Retina (tissue), 1 donor: ENCODE measurements around the gene MYO19.
"Not testable (repeated sequence)": the region's sequence is repeated elsewhere in the genome, so short reads cannot be mapped to it uniquely, and the experiment has no call there.

ENCODE experiments used
- DNase-seq: peaks from one replicate; pipeline ENCODE4 v3.0.0-alpha.2; 2016

Gene MYO19

DNA sequence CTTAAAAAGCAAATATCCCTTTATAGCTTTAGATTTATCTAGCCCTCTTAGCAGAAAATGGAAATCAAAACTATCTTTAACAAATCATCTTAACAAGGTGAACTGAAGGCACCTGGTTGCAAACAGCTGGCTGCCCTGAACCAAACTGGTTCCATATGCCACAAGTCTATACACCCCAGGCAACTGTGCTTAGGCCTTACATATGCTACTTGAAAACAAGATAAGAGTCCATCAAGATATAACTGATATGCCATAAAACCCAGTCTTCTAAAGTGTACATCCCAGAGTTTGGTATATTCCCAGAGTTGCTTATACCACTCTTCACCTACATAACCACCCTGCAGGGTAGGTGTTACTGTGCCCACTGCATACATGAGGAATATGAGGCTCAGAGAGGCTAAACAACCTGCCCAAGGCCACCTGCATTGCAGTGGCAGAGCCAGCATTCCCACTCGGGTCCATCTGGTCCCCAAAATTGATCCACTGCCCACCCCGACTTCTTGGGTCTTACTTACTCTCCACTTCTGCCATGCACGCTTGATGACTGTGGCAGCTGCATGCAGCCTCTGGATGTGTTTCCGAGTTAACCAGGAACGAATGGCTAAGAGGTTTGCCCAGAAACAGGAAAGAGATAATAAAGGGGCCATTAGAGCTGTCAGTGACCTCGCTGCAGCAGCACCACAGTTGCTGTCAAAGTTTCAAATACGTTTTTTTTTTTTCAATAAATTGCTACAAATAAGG is 35.9 kb downstream of the MYO19 start:
- DNase-seq: no peak

DNA sequence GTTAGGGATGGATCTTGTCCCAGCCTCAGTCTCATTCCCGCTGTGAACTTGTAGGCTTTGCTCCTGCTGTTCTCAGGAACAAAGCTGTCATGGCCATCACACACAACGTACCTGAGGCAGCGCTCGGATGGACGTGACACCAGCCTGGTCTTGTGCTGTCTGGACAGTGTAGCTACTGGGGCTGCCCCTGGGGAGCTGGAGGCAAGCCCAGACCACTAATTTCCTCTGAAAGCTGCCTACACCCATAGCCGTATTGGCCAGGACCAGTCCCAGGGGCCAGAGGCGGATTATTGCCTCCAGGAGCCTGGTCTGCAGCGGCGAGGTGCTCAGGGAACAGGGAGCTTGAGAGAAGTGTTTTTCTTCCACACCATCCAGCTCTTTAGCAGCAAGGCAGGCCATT is 36.5 kb downstream of the MYO19 start:
- no peak for DNase-seq

DNA sequence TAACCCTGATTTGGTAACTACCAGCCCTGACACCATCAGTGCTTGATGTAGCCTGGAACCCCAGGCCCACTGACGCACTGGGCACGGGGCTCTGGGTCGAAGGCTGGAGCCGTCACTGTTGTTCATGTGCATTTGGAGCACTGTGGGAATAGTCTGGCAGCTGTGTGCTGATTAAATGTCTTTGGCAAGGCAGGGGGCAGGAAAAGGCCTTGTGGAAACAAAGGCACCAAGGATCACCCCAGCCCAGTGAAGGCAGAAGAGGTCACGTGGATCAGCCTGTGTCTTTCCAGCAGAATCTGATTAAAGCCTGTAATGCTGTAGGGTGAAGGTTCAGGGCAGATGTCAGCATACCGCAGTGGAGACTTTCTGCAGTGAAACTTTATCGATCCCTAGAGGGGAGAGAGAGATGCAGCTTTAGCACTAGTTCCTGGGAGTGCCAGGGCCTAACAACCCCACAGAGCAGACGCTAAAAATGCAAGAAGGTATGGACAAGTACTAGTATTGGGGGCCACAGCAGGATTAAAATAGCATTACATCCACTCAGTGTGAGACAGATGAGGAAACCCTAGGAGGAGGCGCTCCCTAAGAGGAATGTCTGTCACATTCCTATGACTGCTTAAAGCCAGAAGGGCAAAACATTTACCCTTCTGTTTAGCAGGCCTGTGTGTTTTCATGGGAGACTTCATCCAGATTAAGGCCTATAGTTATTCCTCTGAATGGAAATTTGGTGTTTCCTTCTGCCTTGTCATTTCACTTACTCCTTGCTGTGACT is 38.5 kb downstream of the MYO19 start:
- DNase-seq: no peak

DNA sequence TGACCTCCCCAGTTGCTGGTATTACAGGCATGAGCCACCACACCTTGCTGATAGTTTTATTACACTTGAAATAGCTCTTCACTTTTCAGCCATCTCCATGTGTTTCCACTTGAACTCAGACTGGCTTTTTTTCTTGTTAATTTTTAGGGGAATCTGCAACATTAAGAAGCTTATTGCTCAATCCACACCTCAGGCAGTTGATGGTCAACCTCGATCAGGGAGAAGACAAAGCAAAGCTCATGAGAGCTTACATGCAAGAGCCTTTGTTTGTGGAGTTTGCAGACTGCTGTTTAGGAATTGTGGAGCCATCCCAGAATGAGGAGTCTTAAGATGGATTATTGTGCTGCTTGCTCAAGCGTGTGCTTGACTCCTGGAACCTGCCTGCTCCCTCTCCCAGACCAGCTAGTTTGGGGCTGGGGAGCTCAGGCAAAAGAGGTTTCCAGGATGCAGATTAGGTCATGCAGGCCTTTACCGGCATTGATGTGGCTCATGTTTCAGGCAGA is 39.5 kb downstream of the MYO19 start:
- DNase-seq: no peak

DNA sequence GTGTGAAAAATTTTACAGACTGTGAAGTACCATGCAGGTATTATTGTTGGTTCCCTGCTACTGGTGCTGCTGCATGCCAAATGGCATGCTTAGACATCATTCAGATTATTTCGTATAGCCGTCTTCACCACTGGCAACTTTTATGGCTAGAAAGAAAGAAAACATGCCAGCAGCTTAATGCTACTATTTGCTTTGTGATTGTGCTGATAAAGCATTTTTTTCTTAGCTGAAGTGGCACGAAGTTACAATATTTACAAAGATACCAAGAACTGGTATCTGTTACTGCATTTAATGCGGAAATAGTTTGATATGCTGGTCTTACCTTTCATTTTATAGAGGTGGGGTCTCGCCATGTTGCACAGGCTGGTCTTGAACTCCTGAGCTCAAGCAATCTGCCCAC is 40.0 kb downstream of the MYO19 start:
- DNase-seq: no peak

DNA sequence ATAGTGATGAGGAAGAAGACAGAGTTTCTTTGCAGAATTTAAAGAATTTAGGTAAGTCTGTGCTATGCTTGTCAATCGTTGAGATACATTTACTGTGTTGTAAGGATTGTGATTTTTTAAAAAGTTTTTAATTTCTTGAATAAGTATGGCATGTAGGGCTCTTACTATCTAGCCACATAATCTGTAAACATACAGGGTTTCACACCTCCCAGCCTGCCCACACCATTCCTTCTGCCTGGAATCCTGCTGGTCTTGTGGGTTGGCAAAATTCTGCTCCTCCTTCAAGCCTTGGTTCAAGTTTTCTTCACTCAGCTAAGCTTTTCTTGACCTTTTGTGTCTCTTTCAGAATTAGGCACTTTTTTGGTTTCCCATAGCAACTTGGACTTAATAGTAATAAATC is 40.7 kb downstream of the MYO19 start:
- DNase-seq: no peak

DNA sequence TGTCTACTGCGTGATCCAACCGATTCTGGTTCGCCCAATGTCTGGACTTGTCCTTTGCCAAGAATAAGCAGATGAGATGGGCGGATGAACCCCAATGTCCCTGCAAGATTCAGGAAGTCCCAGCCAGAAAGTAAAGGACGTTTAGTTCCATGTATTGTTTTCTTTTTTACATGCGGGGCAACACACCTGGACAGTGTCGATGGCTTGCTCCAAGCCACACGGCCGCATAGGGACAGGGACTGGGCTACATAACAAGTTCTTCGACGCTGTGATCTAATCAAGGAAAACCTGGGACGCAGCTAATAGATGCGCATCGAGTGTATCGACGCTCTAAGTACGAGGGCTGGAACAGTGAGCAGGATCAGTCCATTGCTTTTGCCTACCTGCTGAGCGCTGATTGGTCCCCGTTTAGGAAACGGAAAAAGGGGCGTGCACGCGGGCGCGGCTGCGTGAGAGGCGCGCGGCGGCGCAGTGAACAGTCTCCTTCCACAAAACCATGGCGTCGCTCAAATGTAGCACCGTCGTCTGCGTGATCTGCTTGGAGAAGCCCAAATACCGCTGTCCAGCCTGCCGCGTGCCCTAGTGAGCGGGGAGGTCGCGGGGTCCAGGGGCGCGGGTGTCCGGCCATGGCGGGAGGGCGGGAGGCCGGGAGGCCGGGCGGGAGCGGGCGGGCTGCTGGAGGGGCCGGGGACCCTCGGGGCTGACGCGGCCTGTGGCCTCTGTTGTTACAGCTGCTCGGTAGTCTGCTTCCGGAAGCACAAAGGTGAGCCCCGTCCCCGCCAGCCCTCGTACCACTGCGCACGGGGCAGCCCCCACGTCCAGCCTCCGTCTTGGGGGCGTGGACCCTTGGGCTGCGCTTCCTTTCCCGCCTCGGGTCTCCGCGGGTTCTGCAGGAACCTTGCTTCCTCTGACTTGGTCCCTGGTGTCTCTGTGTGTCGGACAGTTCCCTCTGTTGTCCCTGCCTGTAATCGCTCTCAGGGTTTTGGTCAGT is 48.2 kb downstream of the MYO19 start, which contains the start of gene ZNHIT3:
Gene ZNHIT3 (plus strand): TSS at position 478 of the 991 bp plus-strand sequence. CDS start 19 bp downstream, at position 497.
- peak; percentile 91 for DNase-seq

DNA sequence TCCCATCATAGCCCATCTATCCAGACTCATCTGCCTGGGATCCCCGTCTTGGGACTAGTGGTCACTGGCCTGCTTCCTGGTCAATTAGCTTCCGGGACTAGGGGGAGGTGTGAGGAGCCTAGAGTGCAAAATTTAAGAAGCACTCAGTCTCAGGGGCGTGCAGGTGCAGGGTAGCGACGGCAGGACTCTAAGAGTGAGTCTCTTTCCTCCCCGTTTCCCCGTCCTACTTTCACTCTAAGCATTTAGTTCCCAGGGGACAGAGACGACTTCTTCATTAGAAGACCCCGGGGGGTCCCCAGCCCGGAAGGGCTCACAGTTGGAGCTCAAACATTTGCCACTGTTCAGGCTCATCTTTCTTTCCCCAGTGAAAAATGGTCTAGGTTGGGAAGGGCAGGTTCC is 48.9 kb downstream of the MYO19 start:
- DNase-seq: no peak

DNA sequence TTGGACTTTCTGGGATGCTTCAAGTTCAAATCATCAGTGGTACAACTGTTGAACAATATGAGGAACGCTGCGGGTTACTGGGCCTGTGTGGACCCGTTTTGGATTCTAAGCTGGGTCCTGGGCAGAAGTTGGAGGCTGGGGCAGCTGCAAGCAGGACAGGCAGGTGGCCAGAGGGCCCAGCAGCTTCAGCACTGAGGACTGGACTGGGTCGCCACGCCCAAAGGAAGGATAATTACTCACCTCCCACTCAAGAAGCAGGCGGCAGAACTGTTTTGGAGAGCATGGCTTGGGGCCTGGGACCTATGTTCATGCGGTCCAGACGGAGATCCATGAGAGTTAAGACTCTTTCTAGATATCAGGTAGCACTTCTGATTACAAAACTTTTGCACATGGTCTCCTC is 49.6 kb downstream of the MYO19 start:
- DNase-seq: no peak

DNA sequence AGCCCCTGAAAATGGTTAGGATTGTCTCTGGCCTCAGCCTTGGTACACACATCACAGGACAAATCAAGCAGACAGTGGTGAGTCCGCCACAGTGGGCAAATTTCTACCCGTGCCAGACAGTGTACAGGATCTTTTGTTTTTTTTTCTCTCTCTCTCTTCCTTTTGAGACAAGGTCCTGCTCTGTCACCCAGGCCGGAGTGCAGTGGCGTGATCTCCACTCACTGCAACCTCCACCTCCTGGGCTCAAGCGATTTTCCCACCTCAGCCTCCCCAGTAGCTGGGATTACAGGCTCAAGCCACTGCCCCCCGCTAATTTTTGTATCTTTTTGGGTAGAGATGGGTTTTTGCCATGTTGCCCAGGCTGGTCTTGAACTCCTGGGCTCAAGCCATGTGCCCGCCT is 50.6 kb downstream of the MYO19 start:
- not testable (repeated sequence) for DNase-seq

DNA sequence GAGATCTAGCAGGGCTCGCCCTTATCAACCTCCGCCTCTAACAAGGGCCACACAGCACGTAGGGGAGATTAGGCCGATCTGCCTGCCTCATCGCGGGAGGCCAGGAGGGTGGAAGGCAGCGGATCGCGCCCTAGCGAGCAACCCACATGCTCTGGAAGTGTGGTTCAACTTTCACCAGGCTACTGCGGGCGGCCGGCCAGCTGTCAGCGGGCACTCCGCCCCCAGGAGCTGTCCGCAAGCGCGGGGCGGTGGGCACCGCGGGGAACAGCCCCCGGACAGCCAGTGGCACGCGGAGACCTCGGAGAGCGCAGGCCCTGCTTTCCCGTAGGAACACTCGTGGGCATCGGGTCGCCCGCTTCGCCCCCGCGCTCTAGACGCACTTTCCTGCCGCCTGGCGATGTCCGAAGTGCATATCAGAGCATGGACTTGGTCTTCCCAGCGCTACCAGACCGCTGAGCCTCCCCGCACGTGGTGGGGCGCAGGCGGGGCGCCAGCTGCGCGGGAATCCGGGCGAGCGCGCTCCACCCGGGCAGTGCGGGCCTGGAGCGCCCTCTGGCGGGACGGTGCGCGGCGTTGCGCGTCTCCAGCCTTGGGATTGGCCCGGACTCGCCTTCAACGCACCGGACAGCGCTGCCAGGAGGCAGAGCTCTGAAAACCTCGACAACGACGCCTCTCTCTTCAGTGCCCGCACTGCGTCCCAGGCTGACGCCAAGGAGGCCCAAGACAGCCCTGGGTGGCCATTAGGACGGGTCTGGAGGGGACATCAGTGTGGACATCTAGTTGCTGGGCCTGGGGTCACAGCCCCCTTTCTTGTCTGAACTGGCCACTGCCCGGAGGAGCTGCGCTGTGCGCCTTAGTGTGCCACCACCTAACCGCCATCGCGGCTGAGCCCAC is 51.8 kb downstream of the MYO19 start:
- DNase-seq: peak; percentile 97

DNA sequence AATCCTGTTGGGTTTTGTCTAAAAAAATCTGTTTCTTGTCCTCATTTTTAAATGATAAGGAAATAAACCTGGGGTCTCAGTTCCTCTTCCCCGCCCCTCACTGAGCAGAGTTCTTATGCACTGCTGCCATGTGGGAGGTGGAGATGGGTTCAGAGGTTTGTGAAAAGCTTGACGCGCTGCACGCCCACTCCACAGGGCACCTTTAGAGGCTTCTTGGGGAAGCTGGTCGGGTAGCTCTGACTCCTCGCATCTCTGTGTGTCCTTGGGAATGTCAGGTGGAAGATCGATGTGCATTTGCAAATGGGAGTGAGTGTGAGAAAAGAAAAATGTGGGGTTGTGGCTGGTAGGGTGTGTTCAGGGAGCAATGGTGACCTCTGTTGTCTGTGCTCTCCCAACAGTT is 52.8 kb downstream of the MYO19 start:
- DNase-seq: no peak

DNA sequence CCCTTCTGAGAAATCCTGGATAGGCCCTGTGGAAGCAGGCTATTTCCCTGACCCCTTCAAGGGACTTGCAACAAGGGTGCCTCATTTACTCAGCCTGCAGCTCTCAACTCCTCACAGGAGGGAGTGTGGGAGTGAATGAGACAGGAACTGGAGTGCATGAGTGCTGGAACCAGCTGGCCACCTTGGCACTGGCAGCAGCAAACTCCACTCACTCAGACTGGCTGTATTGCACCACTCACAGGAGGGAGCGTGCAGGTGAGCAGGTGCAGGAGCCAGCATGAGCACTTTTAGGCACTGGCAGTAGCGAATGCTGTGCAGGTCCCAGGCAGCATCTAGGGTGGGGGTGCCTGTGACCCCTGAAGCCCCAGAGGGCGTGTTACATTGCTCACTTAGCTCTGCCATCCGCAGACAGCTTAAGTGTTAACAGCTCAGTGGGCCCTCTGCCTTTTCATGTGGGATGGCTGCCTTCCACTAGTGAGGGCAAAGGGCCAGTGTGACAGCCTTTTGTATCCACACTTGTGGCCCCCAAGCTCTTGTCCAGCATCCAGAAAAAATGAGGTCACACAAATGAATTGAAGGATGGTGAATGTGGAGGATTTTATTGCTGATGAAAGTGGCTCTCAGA is 59.2 kb downstream of the MYO19 start:
- DNase-seq: no peak

DNA sequence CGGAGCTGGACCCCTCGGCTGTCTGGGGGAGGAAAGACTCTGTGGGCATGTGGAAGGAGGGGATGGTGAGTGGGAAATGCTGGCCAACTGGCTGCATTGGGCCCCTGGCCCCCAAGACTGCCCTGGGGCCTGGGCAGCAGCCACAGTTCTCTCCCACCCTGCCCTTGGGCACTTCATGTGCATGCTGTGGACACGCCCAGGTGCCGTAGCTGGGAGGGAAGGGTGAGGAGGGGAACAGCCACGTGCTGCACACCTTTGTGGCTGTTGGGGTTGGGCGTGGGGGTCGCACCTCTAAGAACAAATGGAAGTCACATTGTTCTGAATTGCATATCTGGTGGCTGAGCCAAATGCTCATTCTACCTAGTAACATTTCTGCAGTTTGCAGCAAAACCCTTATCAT is 60.1 kb downstream of the MYO19 start:
- no peak for DNase-seq

DNA sequence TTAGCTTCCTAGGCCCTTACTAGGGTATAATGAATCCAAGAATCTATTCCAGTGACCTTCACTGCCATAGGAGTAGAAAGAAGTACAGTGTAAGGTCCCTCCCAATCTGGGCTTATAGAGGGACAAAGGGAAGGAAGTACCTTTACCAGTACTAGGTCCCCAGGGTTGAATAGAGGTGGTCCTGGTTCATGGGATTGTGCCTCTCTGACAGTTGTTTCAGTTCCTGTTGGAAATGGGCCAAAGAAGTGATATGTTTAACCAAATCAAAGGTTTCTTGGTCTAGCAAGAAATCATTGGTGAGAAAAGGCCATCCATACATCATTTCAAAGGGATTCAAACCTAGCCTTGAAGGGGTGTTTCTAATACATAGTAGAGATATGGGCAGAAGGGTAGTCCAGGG is 64.2 kb downstream of the MYO19 start:
- no peak for DNase-seq

DNA sequence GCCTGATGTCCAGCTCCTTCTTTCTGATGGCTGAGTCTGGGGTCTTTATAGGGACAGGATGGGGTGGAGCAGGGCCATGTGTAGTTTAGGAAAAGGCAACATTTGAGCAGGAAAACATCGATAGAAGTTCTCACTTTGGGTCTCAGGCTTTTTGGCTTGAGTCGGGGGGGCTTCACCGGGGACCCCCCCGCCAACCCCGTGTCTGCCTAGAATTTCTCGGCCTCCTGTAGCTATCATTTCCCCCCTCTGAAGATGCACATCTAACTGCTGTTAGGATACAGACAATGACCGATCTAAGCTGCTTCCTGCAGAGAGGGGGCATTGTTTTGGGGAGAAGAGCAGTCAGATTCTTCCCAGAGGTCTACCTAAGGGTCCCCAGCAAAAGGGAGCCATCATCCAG is 64.9 kb downstream of the MYO19 start:
- DNase-seq: no peak

DNA sequence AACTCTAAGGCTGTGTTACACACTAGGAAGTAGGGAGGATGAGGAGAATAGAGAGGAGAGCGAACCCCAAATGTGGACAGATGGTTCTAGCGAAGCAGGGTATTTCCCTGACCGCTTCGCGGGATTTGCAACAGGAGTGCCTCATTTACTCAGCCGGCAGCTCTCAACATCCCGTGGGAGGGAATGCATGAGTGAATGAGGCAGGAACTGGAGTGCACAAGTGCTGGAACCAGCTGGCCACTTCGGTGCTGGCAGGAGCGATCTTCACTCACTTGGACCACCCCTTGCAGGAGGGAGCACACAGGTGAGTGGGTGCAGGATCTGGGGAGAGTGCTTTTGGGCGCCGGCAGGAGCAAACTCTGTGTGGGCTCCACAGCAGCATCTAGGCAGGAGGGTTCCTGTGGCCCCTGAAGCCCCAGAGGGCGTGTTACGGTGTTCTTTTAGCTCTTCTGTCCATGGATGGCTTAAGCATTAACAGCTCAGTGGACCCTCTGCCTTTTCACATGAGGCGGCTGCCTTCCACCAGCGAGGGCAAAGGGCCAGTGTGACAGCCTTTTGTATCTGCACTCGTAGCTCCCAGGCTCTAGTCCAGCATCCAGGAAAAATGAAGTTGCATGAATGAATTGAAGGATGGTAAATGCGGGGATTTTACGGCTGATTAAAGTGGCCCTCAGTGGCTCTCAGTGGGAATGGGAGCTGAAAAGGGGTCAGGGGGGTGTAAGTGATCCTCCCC is 65.6 kb downstream of the MYO19 start:
- DNase-seq: peak; percentile 39

DNA sequence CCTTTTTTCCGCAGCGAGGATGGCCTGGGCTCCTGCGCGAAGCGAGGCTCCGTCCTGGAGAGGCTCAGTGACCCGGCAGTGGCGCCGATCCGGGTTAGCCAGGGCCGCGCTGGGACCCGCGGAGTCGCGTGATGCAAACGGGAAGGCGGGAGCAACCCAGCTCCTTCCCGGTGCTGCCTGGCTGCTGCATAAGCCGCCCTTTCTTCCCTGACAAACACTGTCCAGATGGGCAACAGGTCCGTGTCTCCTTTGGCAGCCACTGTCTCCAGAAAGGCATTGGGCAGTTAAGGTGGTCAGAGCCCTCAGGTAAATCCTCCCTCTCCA is 69.9 kb downstream of the MYO19 start:
- peak; percentile 42 for DNase-seq

DNA sequence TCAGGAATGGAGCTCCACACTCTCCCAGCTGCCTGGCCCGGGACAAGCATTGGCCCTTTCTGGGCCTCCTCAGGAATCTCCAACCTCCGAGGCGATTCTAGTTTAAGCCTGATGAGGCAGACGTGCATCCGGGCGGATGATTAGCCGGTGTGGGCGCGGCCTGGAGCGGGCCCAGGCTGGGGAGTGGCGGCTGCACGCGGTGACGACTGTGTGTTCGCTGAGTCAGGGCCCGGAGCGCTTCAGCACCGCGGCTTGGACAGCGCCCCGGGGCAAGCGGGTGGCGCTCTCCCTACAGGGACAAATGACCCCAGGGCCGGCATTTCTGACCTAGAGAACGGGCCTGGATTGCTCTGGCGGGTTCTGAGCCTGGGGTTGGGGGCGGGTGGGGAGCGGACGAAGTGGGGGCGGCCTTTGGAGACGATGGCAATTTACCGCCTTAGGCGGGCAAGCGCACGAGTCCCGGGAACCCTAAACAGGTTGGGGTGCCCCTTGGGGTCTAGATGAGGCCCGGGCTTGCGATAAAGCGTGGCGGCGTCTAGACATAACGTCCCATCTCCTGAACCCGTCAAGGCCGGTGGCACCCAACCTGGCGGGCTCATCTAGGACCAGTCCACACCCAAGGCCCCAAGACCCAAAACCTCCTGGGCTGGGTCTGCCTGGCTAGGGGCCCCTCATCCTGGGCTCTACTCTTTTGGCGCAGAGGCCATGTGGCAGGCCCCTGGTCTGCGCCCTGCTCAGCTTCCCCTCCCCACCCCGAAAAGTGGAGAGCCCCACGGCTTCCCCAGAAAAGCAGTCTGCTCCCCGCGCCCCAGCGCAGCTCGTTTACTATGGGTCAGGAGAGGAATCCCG is 70.5 kb downstream of the MYO19 start:
- DNase-seq: peak; percentile 87
